Endothelial cell (in vitro differentiated cells): Measurements from ENCODE around the gene PLG. TPM values are rescaled to one million over a fixed set of nuclear protein-coding genes. Genes with fewer than 3 reads are reported as not detected.
"Not testable (repeated sequence)": the region's sequence is repeated elsewhere in the genome, so short reads cannot be mapped to it uniquely, and the experiment has no call there.

Experiments used
- DNase-seq: peaks from one replicate; pipeline ENCODE4 v3.0.0; 2021; ENCODE audit warnings: low spot score
- H3K27ac Mint-ChIP-seq: one replicate; pipeline ENCODE4 v1.8.0; 2021; ENCODE audit warnings: mixed read lengths, inconsistent platforms; ENCODE audit not compliant: unreplicated experiment
- H3K27me3 Mint-ChIP-seq: one replicate; pipeline ENCODE4 v1.8.0; 2021; ENCODE audit warnings: mild to moderate bottlenecking, moderate library complexity, mixed read lengths, inconsistent platforms; ENCODE audit not compliant: unreplicated experiment
- H3K36me3 Mint-ChIP-seq: one replicate; pipeline ENCODE4 v1.8.0; 2021; ENCODE audit warnings: mild to moderate bottlenecking, low read depth, mixed read lengths, inconsistent platforms; ENCODE audit not compliant: unreplicated experiment
- H3K4me1 Mint-ChIP-seq: one replicate; pipeline ENCODE4 v1.8.0; 2021; ENCODE audit warnings: mild to moderate bottlenecking, mixed read lengths, inconsistent platforms; ENCODE audit not compliant: unreplicated experiment
- H3K4me3 Mint-ChIP-seq: one replicate; pipeline ENCODE4 v1.8.0; 2021; ENCODE audit warnings: mild to moderate bottlenecking, mixed read lengths, inconsistent platforms; ENCODE audit not compliant: unreplicated experiment
- H3K9me3 Mint-ChIP-seq: one replicate; pipeline ENCODE4 v1.8.0; 2021; ENCODE audit warnings: mixed read lengths, inconsistent platforms; ENCODE audit not compliant: unreplicated experiment
- CTCF ChIP-seq: fragments of 200-600 bp; sonication (generic); IDR thresholded peaks from one replicate; pipeline ENCODE4 v1.5.0; 2021; ENCODE audit warnings: antibody characterized with exemption; ENCODE audit not compliant: unreplicated experiment
- total RNA-seq: library from RNA; stranded (reverse); fragmentation: NEBNext Ultra II Directional; extraction: Animal tissue kit (Norgen Biotek cat#: 25700); gene quantifications from one replicate; pipeline ENCODE4 v1.2.1, GENCODE V29; 2021; ENCODE audit not compliant: unreplicated experiment

PLG gene
- total RNA-seq, 1 donor from 2014 or later: not detected

DNA sequence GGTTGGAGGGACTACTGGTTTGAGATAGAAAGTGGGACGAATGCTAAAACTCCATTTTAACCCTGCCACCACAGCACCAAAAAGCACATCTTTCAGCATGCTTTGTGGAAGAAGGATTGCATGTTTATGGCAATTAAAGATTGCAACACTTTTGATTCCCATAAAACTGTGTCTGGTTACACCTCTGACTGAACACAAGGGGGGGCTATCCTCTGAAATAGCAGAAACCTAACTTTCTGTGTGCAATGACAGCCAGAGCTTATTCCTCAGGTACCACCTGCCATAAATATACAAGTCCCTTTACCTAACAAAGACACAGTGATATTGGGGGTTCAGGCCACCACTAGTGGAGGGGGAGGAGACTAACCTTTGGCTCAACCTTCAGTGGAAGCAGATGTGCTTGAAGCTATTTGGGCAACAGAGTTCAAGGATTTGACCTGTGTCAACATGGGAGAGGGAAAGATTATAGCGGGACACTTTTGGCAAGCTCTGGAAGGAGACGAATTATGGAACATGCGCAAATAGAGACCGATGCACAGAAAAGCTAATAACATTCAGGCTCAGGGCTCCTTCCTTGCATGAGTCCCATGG, 9.6 kb upstream of the PLG start:
- no peak for DNase-seq
- Mint-ChIP-seq H3K9me3 (no peaks in the 10 kb centered on the region), H3K4me1 (no peaks in the 10 kb centered on the region), H3K36me3 (peaks cover 4% of the 10 kb centered on the region), H3K27ac (no peak overlapping the region), H3K4me3 (no peak overlapping the region), H3K27me3 (peaks cover 4% of the 10 kb centered on the region)
- TF ChIP-seq CTCF: peak; percentile 13

DNA sequence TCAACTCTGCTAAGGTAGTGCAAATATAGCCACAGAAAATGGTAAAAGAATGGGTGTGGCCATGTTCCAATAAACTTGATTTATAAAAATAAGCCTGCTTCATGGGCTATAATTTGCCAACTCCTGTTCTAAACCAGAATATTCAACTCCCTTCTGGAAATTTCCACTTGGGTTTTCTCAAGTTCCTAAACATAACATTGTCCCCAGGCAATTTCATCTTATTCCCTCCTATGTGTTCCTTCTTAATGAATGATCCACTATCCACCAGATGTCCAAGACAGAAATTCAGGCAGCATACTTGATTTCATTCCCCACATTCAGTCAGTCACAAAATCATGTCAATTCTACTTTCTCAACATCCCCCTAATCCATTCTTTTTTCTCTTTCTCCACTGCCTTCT, 7.0 kb upstream of the PLG start:
- not testable (repeated sequence) for H3K36me3 Mint-ChIP-seq, H3K27me3 Mint-ChIP-seq, H3K4me3 Mint-ChIP-seq, H3K4me1 Mint-ChIP-seq, H3K27ac Mint-ChIP-seq, DNase-seq, H3K9me3 Mint-ChIP-seq

DNA sequence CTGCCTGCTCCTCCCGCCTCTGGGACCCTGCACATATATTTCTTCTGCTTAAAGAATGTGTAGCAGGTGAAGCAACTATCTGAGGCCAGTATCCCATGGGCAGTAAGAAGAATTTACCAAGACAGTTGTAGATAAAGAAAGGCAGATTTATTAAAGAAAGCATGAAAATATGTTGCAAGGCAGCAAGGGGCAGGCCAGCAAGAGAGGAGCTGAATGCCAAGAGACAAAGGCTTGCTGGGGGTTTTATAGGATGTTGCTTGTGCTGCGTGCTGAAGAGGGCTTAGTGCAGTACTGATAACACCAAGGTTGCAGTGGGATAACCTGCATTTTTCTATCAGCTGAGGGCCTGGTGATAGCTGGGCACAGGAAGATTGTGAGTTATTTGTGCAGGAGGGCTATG, 6.4 kb upstream of the PLG start:
- H3K9me3 Mint-ChIP-seq, DNase-seq, H3K27ac Mint-ChIP-seq, H3K4me3 Mint-ChIP-seq, H3K4me1 Mint-ChIP-seq, H3K36me3 Mint-ChIP-seq, H3K27me3 Mint-ChIP-seq: not testable (repeated sequence)

DNA sequence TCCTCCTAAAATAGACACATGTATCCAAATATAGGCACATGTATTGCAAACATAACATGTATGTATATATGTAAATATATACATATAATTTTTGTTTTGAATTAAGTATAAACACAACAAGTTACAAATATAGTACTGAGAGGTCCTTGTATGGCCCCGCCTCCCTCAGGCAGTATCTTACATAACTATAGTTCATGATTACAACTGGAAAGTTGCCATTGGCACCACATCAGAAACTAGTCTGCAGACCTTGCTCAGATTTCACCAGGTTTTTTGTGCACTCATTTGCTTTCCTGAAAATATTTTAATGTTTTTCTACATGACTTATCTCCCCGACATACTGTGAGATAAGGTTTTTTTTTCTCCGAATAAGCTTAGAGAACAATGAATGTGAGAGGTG, 5.2 kb upstream of the PLG start:
- H3K9me3 Mint-ChIP-seq, H3K4me1 Mint-ChIP-seq, DNase-seq, H3K4me3 Mint-ChIP-seq, H3K27me3 Mint-ChIP-seq, H3K27ac Mint-ChIP-seq, H3K36me3 Mint-ChIP-seq: not testable (repeated sequence)

DNA sequence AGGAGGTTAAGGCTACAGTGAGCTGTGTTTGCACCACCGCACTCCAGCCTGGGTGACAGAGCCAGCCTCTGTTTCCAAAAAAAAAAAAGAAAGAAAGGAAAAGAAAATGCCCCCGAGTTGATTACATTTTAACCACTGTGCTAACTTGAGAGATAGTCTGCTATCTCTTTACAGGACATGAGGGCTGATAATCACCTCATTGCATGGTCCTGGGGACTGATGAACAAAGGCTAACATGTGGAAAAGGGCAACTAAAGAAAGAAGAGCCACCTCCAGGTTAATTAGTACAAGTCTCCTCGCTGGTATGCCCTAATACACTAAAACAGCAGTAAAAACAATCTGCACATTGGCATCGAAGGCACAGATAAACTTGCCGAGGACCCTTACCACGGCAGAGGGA, 4.2 kb upstream of the PLG start:
- Mint-ChIP-seq H3K4me3 (no peak overlapping the region), H3K27ac (no peak overlapping the region), H3K4me1 (no peaks in the 10 kb centered on the region), H3K9me3 (no peaks in the 10 kb centered on the region), H3K36me3 (no peaks in the 10 kb centered on the region), H3K27me3 (peaks cover 3% of the 10 kb centered on the region)
- DNase-seq: no peak
- no peak for TF ChIP-seq CTCF

DNA sequence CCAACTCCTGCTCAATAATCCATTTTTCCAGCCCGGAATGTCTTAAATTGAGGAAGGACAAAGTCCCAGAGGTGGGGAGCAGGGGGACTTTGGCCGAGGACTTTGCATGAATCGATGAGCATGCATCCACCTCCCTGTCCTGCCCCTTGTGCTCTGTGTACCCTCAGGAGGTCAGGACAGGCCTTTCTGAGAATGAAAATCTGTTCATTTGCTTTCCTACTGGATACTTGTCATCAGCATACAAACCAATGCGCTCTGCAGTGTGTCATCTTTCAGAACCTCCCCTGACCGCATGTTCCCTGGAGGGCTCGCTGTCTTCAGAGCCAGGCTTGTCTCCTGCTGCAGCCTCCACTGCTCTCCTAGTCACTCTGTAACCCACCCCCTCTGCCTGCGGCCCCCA, 2.6 kb downstream of the PLG start:
- not testable (repeated sequence) for H3K4me3 Mint-ChIP-seq, H3K36me3 Mint-ChIP-seq, H3K27ac Mint-ChIP-seq, H3K9me3 Mint-ChIP-seq, H3K4me1 Mint-ChIP-seq, DNase-seq, H3K27me3 Mint-ChIP-seq

DNA sequence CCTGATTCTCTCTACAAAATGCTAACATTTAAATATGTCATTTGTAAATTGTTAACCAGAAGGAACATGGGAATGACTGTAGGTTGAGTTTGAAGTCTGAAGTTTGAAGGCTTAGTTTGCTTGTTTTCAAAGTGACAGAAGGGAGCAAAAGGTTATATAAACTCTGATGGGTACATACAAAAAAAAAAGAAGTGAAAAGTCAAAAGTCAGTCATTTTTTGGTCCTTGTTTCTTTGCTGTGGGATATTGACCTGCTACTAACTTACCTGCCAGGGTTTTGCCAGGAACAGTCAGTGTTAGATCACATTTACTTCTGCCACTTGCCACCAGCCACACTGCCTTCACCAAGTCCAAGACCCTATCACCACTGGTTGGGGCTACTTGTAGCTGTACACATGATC, 6.9 kb downstream of the PLG start:
- not testable (repeated sequence) for H3K4me3 Mint-ChIP-seq, H3K27ac Mint-ChIP-seq, DNase-seq, H3K27me3 Mint-ChIP-seq, H3K9me3 Mint-ChIP-seq, H3K4me1 Mint-ChIP-seq, H3K36me3 Mint-ChIP-seq
